ENCODE data around the gene TANC1. TPM values are rescaled to one million over a fixed set of nuclear protein-coding genes. Genes with fewer than 3 reads are reported as not detected.

The TANC1 gene
- total RNA-seq, 2 donors from 2014 or later = 51.8 to 58.9 TPM

DNA sequence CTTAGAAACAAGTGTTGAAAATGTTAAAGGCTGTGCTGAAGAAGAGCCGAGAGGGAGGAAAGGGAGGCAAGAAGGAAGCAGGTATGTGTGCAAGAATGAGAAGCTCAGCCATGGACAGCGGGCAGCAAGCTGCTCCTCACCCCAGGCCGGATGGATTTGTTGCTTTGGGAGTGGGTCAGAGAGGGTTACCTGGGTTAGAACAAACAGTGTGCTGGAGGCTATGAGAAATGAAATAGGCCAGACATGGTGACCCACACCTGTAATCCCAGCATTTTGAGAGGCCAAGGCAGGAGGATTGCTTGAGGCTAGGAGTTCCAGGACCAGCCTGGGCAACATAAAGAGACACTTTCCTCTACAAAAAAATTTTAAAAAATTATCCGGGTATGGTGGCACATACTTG is 97.5 kb downstream of the TANC1 start:
- Histone ChIP-seq H3K36me3 (peaks cover 14% of the 10 kb centered on the region), H3K27ac (peak overlapping the region in 1 of 2 donors; percentile 54), H3K27me3 (no peaks in the 10 kb centered on the region), H3K4me3 (no peak overlapping the region), H3K9me3 (no peaks in the 10 kb centered on the region), H3K4me1 (peaks cover 0 to 45% of the 10 kb centered on the region in 2 donors)
- DNase-seq (ENCODE audit: low spot score) = no peak
- TF ChIP-seq, protein P1, sequence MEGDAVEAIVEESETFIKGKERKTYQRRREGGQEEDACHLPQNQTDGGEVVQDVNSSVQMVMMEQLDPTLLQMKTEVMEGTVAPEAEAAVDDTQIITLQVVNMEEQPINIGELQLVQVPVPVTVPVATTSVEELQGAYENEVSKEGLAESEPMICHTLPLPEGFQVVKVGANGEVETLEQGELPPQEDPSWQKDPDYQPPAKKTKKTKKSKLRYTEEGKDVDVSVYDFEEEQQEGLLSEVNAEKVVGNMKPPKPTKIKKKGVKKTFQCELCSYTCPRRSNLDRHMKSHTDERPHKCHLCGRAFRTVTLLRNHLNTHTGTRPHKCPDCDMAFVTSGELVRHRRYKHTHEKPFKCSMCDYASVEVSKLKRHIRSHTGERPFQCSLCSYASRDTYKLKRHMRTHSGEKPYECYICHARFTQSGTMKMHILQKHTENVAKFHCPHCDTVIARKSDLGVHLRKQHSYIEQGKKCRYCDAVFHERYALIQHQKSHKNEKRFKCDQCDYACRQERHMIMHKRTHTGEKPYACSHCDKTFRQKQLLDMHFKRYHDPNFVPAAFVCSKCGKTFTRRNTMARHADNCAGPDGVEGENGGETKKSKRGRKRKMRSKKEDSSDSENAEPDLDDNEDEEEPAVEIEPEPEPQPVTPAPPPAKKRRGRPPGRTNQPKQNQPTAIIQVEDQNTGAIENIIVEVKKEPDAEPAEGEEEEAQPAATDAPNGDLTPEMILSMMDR (IDR thresholded peaks at IDR 0.05) = no peak

DNA sequence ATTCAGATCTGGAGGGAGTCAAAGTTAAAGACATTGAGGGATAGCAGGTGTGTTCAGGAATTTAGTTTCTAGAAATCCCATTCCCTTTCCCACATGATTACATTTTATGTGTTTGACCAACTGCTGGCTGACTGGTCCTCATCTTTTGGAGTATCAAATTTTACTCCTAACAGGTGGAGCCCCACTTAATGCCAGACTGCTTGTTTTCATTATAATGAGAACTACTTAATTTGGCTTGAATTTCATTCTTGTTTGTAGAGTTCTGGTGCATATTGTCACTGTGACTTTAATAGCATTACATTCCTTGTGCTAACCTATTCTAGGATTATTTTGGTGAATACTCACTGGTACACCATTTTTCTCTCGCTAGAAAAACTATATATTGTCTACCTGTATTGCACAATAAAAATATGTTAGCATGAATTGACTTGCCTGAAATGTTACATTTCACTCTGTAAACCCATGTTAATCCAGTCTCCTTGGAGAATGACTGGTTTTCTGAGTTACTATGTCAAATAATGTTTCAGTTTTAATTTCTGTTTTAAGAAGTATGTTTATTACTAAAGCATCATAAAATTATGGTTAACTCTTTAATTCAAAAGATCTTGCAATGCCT is 98.2 kb downstream of the TANC1 start:
- TF ChIP-seq, protein P1 (IDR thresholded peaks at IDR 0.05) = no peak
- Histone ChIP-seq H3K36me3 (peaks cover 14% of the 10 kb centered on the region), H3K9me3 (no peaks in the 10 kb centered on the region), H3K27me3 (no peaks in the 10 kb centered on the region), H3K27ac (peak overlapping the region in 1 of 2 donors; percentile 54), H3K4me1 (peaks cover 0 to 45% of the 10 kb centered on the region in 2 donors), H3K4me3 (no peak overlapping the region)
- DNase-seq (ENCODE audit: low spot score) = no peak

DNA sequence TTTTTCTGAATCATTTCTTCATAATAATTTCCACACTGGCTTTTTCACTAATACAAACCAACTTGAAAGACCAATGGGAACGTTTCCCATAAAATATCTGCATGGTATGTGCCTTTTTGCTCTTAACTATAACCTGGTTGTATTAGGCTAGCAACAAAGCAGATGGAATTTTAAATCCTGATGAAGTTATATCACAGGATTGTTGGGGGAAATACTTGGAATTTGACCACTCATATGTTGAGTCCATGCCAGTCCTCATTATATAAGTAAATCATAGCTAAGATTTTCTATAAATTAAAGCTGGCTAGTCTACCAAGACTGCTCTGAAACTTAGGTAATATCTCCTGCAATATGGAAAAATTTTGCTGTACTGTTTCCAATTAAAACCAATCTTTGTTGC is 99.5 kb downstream of the TANC1 start:
- TF ChIP-seq, protein P1 (IDR thresholded peaks at IDR 0.05) = no peak
- Histone ChIP-seq H3K27me3 (no peaks in the 10 kb centered on the region), H3K27ac (peak overlapping the region in 1 of 2 donors; percentile 7), H3K9me3 (no peaks in the 10 kb centered on the region), H3K4me1 (peaks cover 0 to 49% of the 10 kb centered on the region in 2 donors), H3K36me3 (peaks cover 14% of the 10 kb centered on the region), H3K4me3 (no peak overlapping the region)
- DNase-seq (ENCODE audit: low spot score) = no peak

DNA sequence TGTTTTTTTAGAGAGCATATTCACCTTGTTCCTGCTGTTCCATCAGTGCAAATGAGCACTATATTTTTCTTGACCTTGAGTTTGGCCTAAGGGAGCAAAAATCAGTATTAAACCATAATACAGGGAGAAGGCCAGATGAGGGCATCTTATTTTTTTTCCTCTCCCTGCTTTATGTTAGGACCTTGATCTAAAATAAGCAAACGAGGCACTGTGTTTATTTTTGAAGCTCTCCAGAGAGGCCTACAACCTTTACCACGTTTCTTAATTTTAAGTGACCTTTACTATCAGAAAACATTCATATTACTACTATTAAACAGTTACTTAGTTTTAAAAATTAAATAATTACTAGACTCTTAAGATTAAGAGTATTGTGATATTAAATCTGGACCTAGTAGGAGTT is 100.8 kb downstream of the TANC1 start:
- Histone ChIP-seq H3K27ac (peak overlapping the region in 1 of 2 donors; percentile 69), H3K4me1 (peaks cover 0 to 47% of the 10 kb centered on the region in 2 donors), H3K27me3 (no peaks in the 10 kb centered on the region), H3K4me3 (no peak overlapping the region), H3K36me3 (peaks cover 14% of the 10 kb centered on the region), H3K9me3 (no peaks in the 10 kb centered on the region)
- TF ChIP-seq, protein P1 (IDR thresholded peaks at IDR 0.05) = no peak
- DNase-seq (ENCODE audit: low spot score) = no peak

DNA sequence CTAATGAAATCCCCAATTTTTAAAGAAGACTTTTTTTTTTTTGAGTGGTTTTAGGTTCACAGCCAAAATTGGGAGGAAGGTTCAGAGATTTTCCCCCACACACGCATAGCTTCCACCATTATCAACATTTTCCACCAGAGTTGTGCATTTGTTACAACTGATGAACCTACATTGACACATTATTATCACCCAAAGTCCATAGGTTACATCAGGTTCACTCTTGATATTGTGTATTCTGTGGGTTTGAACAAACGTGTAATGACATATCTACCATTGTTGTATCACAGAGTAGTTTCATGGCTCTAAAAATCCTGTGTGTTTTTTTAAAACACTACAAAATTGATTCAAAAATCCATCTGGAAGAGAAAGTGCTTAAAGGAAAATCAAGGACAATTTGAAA is 101.8 kb downstream of the TANC1 start:
- no peak for DNase-seq (ENCODE audit: low spot score)
- TF ChIP-seq, protein P1 (IDR thresholded peaks at IDR 0.05) = no peak
- Histone ChIP-seq H3K27ac (peak overlapping the region; percentile 60 to 69), H3K27me3 (no peaks in the 10 kb centered on the region), H3K4me1 (peaks cover 0 to 42% of the 10 kb centered on the region in 2 donors), H3K36me3 (peaks cover 14% of the 10 kb centered on the region), H3K4me3 (no peak overlapping the region), H3K9me3 (no peaks in the 10 kb centered on the region)

Measured in right atrium auricular region (tissue), 2 donors.